ENCODE data around the gene RNF222.

Gene RNF222

GRCh38 chr17:8418471-8418870 lies 20.8 kb upstream of the RNF222 start (continued):
- TF ChIP-seq SNAI2 (CRISPR knock-in tag; IDR thresholded peaks at IDR 0.05) = no peak
- no peak for TF ChIP-seq BACH2 (CRISPR knock-in tag; IDR thresholded peaks at IDR 0.05; ENCODE audit: borderline replicate concordance)
- no peak for TF ChIP-seq ZNF70 (CRISPR knock-in tag; IDR thresholded peaks at IDR 0.05)

DNA sequence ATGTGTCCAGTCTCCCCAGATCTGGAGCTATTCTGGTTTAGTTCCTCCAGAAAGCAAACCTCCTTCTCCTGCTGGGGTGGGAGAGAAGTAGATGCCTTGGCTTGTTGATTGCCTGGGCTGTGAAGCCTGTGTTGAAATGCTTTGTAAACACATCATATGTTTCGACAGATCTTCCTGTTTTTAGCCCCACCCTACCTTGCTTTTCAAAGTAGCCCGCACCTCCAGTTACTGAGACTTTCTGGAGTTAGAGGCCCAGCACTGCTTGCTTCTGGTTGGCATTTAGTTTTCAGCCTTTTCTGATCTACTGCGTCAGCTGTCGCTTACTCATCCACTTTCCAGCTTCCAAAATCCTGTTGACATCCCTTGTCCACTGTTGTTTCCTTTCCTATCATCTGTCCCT lies 20.2 kb upstream of the RNF222 start:
- TF ChIP-seq, protein P1, sequence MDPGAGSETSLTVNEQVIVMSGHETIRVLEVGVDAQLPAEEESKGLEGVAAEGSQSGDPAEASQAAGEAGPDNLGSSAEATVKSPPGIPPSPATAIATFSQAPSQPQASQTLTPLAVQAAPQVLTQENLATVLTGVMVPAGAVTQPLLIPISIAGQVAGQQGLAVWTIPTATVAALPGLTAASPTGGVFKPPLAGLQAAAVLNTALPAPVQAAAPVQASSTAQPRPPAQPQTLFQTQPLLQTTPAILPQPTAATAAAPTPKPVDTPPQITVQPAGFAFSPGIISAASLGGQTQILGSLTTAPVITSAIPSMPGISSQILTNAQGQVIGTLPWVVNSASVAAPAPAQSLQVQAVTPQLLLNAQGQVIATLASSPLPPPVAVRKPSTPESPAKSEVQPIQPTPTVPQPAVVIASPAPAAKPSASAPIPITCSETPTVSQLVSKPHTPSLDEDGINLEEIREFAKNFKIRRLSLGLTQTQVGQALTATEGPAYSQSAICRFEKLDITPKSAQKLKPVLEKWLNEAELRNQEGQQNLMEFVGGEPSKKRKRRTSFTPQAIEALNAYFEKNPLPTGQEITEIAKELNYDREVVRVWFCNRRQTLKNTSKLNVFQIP (CRISPR knock-in tag; IDR thresholded peaks at IDR 0.05; ENCODE audit: borderline replicate concordance, low read depth) = no peak
- TF ChIP-seq BACH2 (CRISPR knock-in tag; IDR thresholded peaks at IDR 0.05; ENCODE audit: borderline replicate concordance) = no peak
- no peak for TF ChIP-seq TOX (CRISPR knock-in tag; IDR thresholded peaks at IDR 0.05; ENCODE audit: borderline replicate concordance)
- no peak for TF ChIP-seq ZFP3 (CRISPR knock-in tag; IDR thresholded peaks at IDR 0.05)
- no peak for ATAC-seq

DNA sequence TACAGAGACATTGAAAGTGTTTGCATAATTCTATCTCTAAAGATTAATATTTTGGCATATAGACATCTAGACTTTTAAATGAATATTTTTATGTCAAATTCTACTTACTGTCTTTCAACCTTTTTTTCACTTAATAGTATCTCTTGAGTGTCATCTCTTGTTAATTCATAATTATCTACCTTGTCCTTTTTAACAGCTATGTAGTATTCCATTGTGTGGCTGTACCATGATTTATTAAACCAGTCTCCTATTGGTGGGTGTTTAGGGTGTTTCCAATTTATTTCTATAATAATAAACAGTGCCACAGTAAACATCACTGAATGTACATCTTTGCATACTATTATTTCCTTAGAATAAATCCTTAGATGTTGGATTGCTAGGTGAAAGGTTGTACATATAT lies 16.3 kb upstream of the RNF222 start:
- no peak for TF ChIP-seq ZC3H10 (CRISPR knock-in tag; IDR thresholded peaks at IDR 0.05)
- TF ChIP-seq ESRRG (CRISPR knock-in tag; IDR thresholded peaks at IDR 0.05) = no peak
- no peak for TF ChIP-seq CSDC2 (CRISPR knock-in tag; IDR thresholded peaks at IDR 0.05)
- no peak for TF ChIP-seq ZNF565 (CRISPR knock-in tag; conservative IDR thresholded peaks at IDR 0.05; ENCODE audit: low read depth)
- no peak for TF ChIP-seq BACH2 (CRISPR knock-in tag; IDR thresholded peaks at IDR 0.05; ENCODE audit: borderline replicate concordance)
- no peak for TF ChIP-seq OSR1 (CRISPR knock-in tag; IDR thresholded peaks at IDR 0.05)
- TF ChIP-seq ZFP3 (CRISPR knock-in tag; IDR thresholded peaks at IDR 0.05) = no peak
- TF ChIP-seq ZFP30 (CRISPR knock-in tag; IDR thresholded peaks at IDR 0.05) = no peak
- TF ChIP-seq, protein P1 (CRISPR knock-in tag; IDR thresholded peaks at IDR 0.05; ENCODE audit: borderline replicate concordance, low read depth) = no peak
- TF ChIP-seq, protein P2, sequence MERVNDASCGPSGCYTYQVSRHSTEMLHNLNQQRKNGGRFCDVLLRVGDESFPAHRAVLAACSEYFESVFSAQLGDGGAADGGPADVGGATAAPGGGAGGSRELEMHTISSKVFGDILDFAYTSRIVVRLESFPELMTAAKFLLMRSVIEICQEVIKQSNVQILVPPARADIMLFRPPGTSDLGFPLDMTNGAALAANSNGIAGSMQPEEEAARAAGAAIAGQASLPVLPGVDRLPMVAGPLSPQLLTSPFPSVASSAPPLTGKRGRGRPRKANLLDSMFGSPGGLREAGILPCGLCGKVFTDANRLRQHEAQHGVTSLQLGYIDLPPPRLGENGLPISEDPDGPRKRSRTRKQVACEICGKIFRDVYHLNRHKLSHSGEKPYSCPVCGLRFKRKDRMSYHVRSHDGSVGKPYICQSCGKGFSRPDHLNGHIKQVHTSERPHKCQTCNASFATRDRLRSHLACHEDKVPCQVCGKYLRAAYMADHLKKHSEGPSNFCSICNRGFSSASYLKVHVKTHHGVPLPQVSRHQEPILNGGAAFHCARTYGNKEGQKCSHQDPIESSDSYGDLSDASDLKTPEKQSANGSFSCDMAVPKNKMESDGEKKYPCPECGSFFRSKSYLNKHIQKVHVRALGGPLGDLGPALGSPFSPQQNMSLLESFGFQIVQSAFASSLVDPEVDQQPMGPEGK (CRISPR knock-in tag; IDR thresholded peaks at IDR 0.05; ENCODE audit: borderline replicate concordance) = no peak
- no peak for TF ChIP-seq RARB (CRISPR knock-in tag; IDR thresholded peaks at IDR 0.05)
- no peak for TF ChIP-seq CREB5 (CRISPR knock-in tag; IDR thresholded peaks at IDR 0.05; ENCODE audit: low read depth)
- no peak for TF ChIP-seq ISL1 (CRISPR knock-in tag; IDR thresholded peaks at IDR 0.05)
- TF ChIP-seq SNAI2 (CRISPR knock-in tag; IDR thresholded peaks at IDR 0.05) = no peak
- no peak for ATAC-seq

DNA sequence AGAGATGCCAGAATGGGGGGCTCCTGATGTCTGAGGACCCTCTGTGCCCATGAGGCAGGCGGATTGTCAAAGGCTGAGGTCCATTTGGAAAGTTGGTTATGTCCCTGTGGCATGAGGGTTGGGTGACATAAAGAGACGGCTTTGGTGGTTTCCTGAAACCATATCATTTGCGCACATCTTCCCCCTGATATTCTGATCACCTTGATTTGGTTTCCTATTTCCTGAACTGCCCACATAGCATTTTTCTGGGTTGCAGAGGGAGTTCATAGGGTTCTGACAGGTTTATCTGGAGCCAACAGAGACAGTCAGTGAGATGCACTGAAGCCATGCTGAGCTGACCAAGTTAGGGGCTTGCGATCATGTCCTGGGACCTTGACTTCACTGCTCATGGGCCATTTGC lies 15.7 kb upstream of the RNF222 start:
- no peak for ATAC-seq
- TF ChIP-seq CREB5 (CRISPR knock-in tag; IDR thresholded peaks at IDR 0.05; ENCODE audit: low read depth) (no peak), GLIS3 (CRISPR knock-in tag; IDR thresholded peaks at IDR 0.05) (no peak), TCF4 (CRISPR knock-in tag; IDR thresholded peaks at IDR 0.05; ENCODE audit: borderline replicate concordance) (no peak), PPARA (CRISPR knock-in tag; IDR thresholded peaks at IDR 0.05; ENCODE audit: borderline replicate concordance) (no peak), ZFP30 (CRISPR knock-in tag; IDR thresholded peaks at IDR 0.05) (no peak), ZC3H10 (CRISPR knock-in tag; IDR thresholded peaks at IDR 0.05) (no peak), ZFP3 (CRISPR knock-in tag; IDR thresholded peaks at IDR 0.05) (no peak), ZNF8 (CRISPR knock-in tag; IDR thresholded peaks at IDR 0.05) (no peak), ZNF70 (CRISPR knock-in tag; IDR thresholded peaks at IDR 0.05) (no peak)
- TF ChIP-seq, protein P2 (CRISPR knock-in tag; IDR thresholded peaks at IDR 0.05; ENCODE audit: borderline replicate concordance) = no peak
- TF ChIP-seq, protein P1 (CRISPR knock-in tag; IDR thresholded peaks at IDR 0.05; ENCODE audit: borderline replicate concordance, low read depth) = no peak

Data from SK-N-SH treated with all-trans-retinoic acid at 6 μM for 48 hours (cell line).